H9 (cell line): Measurements from ENCODE around the gene ANAPC10. TPM values are rescaled to one million over a fixed set of nuclear protein-coding genes. Genes with fewer than 3 reads are reported as not detected.
"Not testable (repeated sequence)": the region's sequence is repeated elsewhere in the genome, so short reads cannot be mapped to it uniquely, and the experiment has no call there.

ENCODE experiments used
- DNase-seq: peaks from one replicate; pipeline ENCODE4 v3.0.0-alpha.2; 2017
- H2AFZ ChIP-seq: one replicate; pipeline ENCODE4 v1.6.1; 2013; ENCODE audit warnings: mild to moderate bottlenecking, low read length, control low read depth, moderate library complexity
- H2AK5ac ChIP-seq: 2 replicates; pipeline ENCODE4 v1.6.1; 2013; ENCODE audit warnings: low read length, control low read depth, mixed read lengths; ENCODE audit not compliant: insufficient read length
- H2BK120ac ChIP-seq: one replicate; pipeline ENCODE4 v1.6.1; 2013; ENCODE audit warnings: low read depth, mild to moderate bottlenecking, low read length, control low read depth, inconsistent platforms; ENCODE audit not compliant: poor library complexity, severe bottlenecking
- H2BK12ac ChIP-seq: 2 replicates; pipeline ENCODE4 v1.6.1; 2013; ENCODE audit warnings: low read length, control low read depth, mixed read lengths, low read depth; ENCODE audit not compliant: insufficient read length
- H2BK15ac ChIP-seq: 2 replicates; pipeline ENCODE4 v1.6.1; 2013; ENCODE audit warnings: low read depth, low read length, control low read depth
- H2BK20ac ChIP-seq: one replicate; pipeline ENCODE4 v1.6.1; 2013; ENCODE audit warnings: low read depth, mild to moderate bottlenecking, low read length, control low read depth, inconsistent platforms; ENCODE audit not compliant: poor library complexity, severe bottlenecking
- H2BK5ac ChIP-seq: 2 replicates; pipeline ENCODE4 v1.6.1; 2013; ENCODE audit warnings: low read length, control low read depth, mixed read lengths; ENCODE audit not compliant: insufficient read length
- H3K14ac ChIP-seq: 2 replicates; pipeline ENCODE4 v1.6.1; 2013; ENCODE audit warnings: low read length, control low read depth; ENCODE audit not compliant: insufficient read depth
- H3K18ac ChIP-seq: 2 replicates; pipeline ENCODE4 v1.6.1; 2013; ENCODE audit warnings: low read depth, mild to moderate bottlenecking, mixed read lengths, low read length, control low read depth; ENCODE audit not compliant: insufficient read length
- H3K23ac ChIP-seq: 2 replicates; pipeline ENCODE4 v1.6.1; 2013; ENCODE audit warnings: low read length, control low read depth, mixed read lengths, low read depth; ENCODE audit not compliant: insufficient read length
- H3K23me2 ChIP-seq: 2 replicates; pipeline ENCODE4 v1.6.1; 2013; ENCODE audit warnings: low read depth, mild to moderate bottlenecking, mixed read lengths, low read length, control low read depth; ENCODE audit not compliant: insufficient read length, poor library complexity, severe bottlenecking
- H3K27ac ChIP-seq: 2 replicates; pipeline ENCODE4 v1.5.1; 2013; ENCODE audit warnings: low read length, control low read depth, mixed read lengths, low read depth; ENCODE audit not compliant: insufficient read length
- H3K27me3 ChIP-seq: 2 replicates; pipeline ENCODE4 v1.6.1; 2013; ENCODE audit warnings: low read length, control low read depth, inconsistent platforms; ENCODE audit not compliant: insufficient read depth
- H3K4ac ChIP-seq: 2 replicates; pipeline ENCODE4 v1.6.1; 2013; ENCODE audit warnings: low read depth, mild to moderate bottlenecking, control low read depth, inconsistent platforms, low read length, moderate library complexity
- H3K4me1 ChIP-seq: 2 replicates; pipeline ENCODE4 v1.6.1; 2013; ENCODE audit warnings: low read length, control low read depth, inconsistent platforms; ENCODE audit not compliant: insufficient read depth
- H3K4me2 ChIP-seq: 2 replicates; pipeline ENCODE4 v1.6.1; 2013; ENCODE audit warnings: low read length, control low read depth, mixed read lengths; ENCODE audit not compliant: insufficient read length, insufficient read depth
- H3K56ac ChIP-seq: 2 replicates; pipeline ENCODE4 v1.6.1; 2013; ENCODE audit warnings: low read depth, mild to moderate bottlenecking, mixed read lengths, low read length, control low read depth; ENCODE audit not compliant: insufficient read length
- H3K79me1 ChIP-seq: 2 replicates; pipeline ENCODE4 v1.6.1; 2013; ENCODE audit warnings: low read depth, mild to moderate bottlenecking, moderate library complexity, low read length, control low read depth, inconsistent platforms; ENCODE audit not compliant: insufficient read depth, poor library complexity, severe bottlenecking
- H3K79me2 ChIP-seq: 2 replicates; pipeline ENCODE4 v1.6.1; 2013; ENCODE audit warnings: low read length, control low read depth, inconsistent platforms; ENCODE audit not compliant: insufficient read depth
- H3K9ac ChIP-seq: 2 replicates; pipeline ENCODE4 v1.6.1; 2013; ENCODE audit warnings: low read length, control low read depth, mixed read lengths; ENCODE audit not compliant: insufficient read length; ENCODE audit errors: extremely low read depth
- H3K9me3 ChIP-seq: one replicate; pipeline ENCODE4 v1.6.1; 2013; ENCODE audit warnings: low read depth, low read length, inconsistent platforms; ENCODE audit not compliant: control insufficient read depth
- H3T11ph ChIP-seq: one replicate; pipeline ENCODE4 v1.6.1; 2013; ENCODE audit warnings: mild to moderate bottlenecking, low read length, control low read depth, inconsistent platforms
- H4K20me1 ChIP-seq: one replicate; pipeline ENCODE4 v1.6.1; 2013; ENCODE audit not compliant: control insufficient read depth, insufficient read length, insufficient read depth
- H4K5ac ChIP-seq: 2 replicates; pipeline ENCODE4 v1.6.1; 2013; ENCODE audit warnings: low read depth, mild to moderate bottlenecking, mixed read lengths, low read length, control low read depth; ENCODE audit not compliant: insufficient read length
- H4K8ac ChIP-seq: replicated peaks from 2 replicates; pipeline ENCODE4 v1.6.1; 2013; ENCODE audit warnings: low read length, control low read depth, mixed read lengths, low read depth; ENCODE audit not compliant: insufficient read length
- H4K91ac ChIP-seq: 2 replicates; pipeline ENCODE4 v1.6.1; 2013; ENCODE audit warnings: low read depth, mild to moderate bottlenecking, moderate library complexity, mixed read lengths, low read length, control low read depth; ENCODE audit not compliant: insufficient read length
- H3K27ac Mint-ChIP-seq, 3 experiments: 2 replicates in 2 of 3; 3 replicates in 1 of 3; pipeline ENCODE4 v1.8.0; 2020 to 2021; ENCODE audit warnings: mixed read lengths in 3 of 3, mild to moderate bottlenecking in 1 of 3, moderate library complexity in 1 of 3
- H3K27me3 Mint-ChIP-seq: 2 replicates; pipeline ENCODE4 v1.8.0; 2021; ENCODE audit warnings: low read depth, mild to moderate bottlenecking, moderate library complexity, mixed read lengths
- H3K36me3 Mint-ChIP-seq, 3 experiments: 2 replicates in 2 of 3; 3 replicates in 1 of 3; pipeline ENCODE4 v1.8.0; 2020 to 2021; ENCODE audit warnings: low read depth in 3 of 3, mixed read lengths in 3 of 3; ENCODE audit not compliant: insufficient read depth in 1 of 3
- H3K4me1 Mint-ChIP-seq, 2 experiments: 2 replicates each; pipeline ENCODE4 v1.8.0; 2020; ENCODE audit warnings: mixed read lengths in 2 of 2
- H3K4me3 Mint-ChIP-seq, 2 experiments: 2 replicates in 1 of 2; 3 replicates in 1 of 2; pipeline ENCODE4 v1.8.0; 2020 to 2021; ENCODE audit warnings: mild to moderate bottlenecking in 2 of 2, mixed read lengths in 2 of 2, moderate library complexity in 1 of 2
- H3K9me3 Mint-ChIP-seq, 2 experiments: 2 replicates in 1 of 2; 3 replicates in 1 of 2; pipeline ENCODE4 v1.8.0; 2020; ENCODE audit warnings: mild to moderate bottlenecking in 2 of 2, mixed read lengths in 2 of 2, moderate library complexity in 1 of 2
- WGBS: extraction: QIAGEN DNeasy Blood & Tissue Kit; methylation state at CpG from one replicate; pipeline ENCODE4 v1.1.7; 2013; ENCODE audit warnings: missing lambda C conversion rate, low lambda C conversion rate, mixed read lengths; ENCODE audit not compliant: insufficient read length; ENCODE audit errors: extremely low coverage; 5-methylcytosine and 5-hydroxymethylcytosine counted together
- total RNA-seq: library from RNA; stranded (reverse); gene quantifications from 2 replicates; pipeline ENCODE4 v1.2.1, GENCODE V29; 2021
- TF ChIP-seq, protein P1 (sequence below): fragments of 200-600 bp; sonication (generic); conservative IDR thresholded peaks from 3 replicates; pipeline ENCODE4 v1.8.0; 2021; ENCODE audit warnings: antibody characterized with exemption, mild to moderate bottlenecking

ANAPC10 gene
- total RNA-seq, 1 experiment from 2014 or later, result 25.3 TPM

DNA sequence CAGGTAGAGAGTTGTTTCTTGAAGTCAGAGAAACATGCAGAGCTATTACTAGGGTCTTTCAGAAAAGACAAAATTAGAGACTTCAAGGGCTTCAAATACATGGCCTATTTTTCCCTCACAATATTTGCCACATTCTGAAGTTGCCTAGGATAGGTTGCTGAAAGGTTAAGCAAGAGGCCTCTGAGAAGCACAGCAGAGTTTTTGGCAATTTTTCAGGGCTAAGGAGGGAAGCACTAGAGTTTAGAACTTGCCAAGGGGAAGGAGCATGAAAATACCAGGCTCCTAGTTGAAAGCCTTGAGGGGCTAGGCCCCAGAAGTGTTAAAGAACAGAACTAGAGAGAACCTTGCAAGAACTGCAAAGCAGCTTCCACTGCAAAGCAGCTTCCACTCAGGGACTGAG is 86.4 kb downstream of the ANAPC10 start:
- Histone ChIP-seq H2BK20ac (no peak overlapping the region), H4K8ac (no peak overlapping the region), H3K79me2 (no peaks in the 10 kb centered on the region), H3K56ac (no peak overlapping the region), H3T11ph (no peak overlapping the region), H2BK15ac (no peak overlapping the region), H3K4me1 (no peaks in the 10 kb centered on the region; the same call in 1 of the 2 replicates), H2AK5ac (no peak overlapping the region), H2BK5ac (no peak overlapping the region), H3K27me3 (no peaks in the 10 kb centered on the region), H3K79me1 (no peaks in the 10 kb centered on the region), H2AFZ (no peak overlapping the region), H2BK12ac (no peak overlapping the region), H3K9me3 (no peaks in the 10 kb centered on the region), H4K5ac (no peak overlapping the region), H3K4ac (no peak overlapping the region), H3K27ac (no peak overlapping the region), H3K4me2 (no peak overlapping the region), H3K23me2 (no peaks in the 10 kb centered on the region), H4K20me1 (no peaks in the 10 kb centered on the region), H3K23ac (no peak overlapping the region), H4K91ac (no peak overlapping the region), H3K18ac (no peak overlapping the region), H3K14ac (no peak overlapping the region), H3K9ac (no peak overlapping the region), H2BK120ac (no peak overlapping the region)
- Mint-ChIP-seq H3K4me1 (peaks cover 19 to 28% of the 10 kb centered on the region in 2 experiments), H3K27me3 (no peaks in the 10 kb centered on the region; the same call in 1 of the 2 replicates), H3K36me3 (peaks cover 7 to 13% (median 11%) of the 10 kb centered on the region in 3 experiments; a peak in 5 of 7 replicates), H3K9me3 (peaks cover 13 to 16% of the 10 kb centered on the region in 2 experiments; a peak in 4 of 5 replicates), H3K27ac (peak overlapping the region in 1 of 3 experiments; percentile 72; a peak in 1 of 7 replicates), H3K4me3 (no peak overlapping the region)
- TF ChIP-seq, protein P1, sequence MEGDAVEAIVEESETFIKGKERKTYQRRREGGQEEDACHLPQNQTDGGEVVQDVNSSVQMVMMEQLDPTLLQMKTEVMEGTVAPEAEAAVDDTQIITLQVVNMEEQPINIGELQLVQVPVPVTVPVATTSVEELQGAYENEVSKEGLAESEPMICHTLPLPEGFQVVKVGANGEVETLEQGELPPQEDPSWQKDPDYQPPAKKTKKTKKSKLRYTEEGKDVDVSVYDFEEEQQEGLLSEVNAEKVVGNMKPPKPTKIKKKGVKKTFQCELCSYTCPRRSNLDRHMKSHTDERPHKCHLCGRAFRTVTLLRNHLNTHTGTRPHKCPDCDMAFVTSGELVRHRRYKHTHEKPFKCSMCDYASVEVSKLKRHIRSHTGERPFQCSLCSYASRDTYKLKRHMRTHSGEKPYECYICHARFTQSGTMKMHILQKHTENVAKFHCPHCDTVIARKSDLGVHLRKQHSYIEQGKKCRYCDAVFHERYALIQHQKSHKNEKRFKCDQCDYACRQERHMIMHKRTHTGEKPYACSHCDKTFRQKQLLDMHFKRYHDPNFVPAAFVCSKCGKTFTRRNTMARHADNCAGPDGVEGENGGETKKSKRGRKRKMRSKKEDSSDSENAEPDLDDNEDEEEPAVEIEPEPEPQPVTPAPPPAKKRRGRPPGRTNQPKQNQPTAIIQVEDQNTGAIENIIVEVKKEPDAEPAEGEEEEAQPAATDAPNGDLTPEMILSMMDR, result no peak
- DNase-seq, result no peak

DNA sequence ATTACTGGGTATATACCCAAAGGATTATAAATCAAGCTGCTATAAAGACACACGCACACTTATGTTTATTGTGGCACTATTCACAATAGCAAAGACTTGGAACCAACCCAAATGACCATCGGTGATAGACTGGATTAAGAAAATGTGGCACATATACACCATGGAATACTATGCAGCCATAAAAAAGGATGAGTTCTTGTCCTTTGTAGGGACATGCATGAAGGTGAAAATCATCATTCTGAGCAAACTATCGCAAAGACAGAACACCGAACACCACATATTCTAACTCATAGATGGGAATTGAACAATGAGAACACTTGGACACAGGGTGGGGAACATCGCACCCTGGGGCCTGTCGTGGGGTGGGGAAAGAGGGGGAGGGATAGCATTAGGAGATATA is 87.7 kb downstream of the ANAPC10 start:
- not testable (repeated sequence) for H4K8ac ChIP-seq, H3K23me2 ChIP-seq, H2AFZ ChIP-seq, H3K9me3 Mint-ChIP-seq, H3K4me1 ChIP-seq, H3K4me3 Mint-ChIP-seq, H3T11ph ChIP-seq, H2BK5ac ChIP-seq, H3K9ac ChIP-seq, H3K36me3 Mint-ChIP-seq, H3K18ac ChIP-seq, H3K9me3 ChIP-seq, H3K27ac ChIP-seq, H4K5ac ChIP-seq, H2BK20ac ChIP-seq, H3K14ac ChIP-seq, H2BK12ac ChIP-seq, H3K79me1 ChIP-seq, H2BK15ac ChIP-seq, H3K4ac ChIP-seq, H3K56ac ChIP-seq, H3K79me2 ChIP-seq, H3K27me3 Mint-ChIP-seq, H4K20me1 ChIP-seq, H3K27me3 ChIP-seq, H4K91ac ChIP-seq, H3K4me2 ChIP-seq, H2BK120ac ChIP-seq, H3K27ac Mint-ChIP-seq, DNase-seq, H2AK5ac ChIP-seq, H3K23ac ChIP-seq
- H3K4me1 Mint-ChIP-seq, result peaks cover 18 to 22% of the 10 kb centered on the region in 2 experiments
- WGBS, result no CpG with 5 or more reads among the region's 6 CpGs
